HepG2 (cell line): ENCODE results near the gene MARCO. TPM values are rescaled to one million over a fixed set of nuclear protein-coding genes. Genes with fewer than 3 reads are reported as not detected.

Source experiments
- ATAC-seq: fragments of 200-7000 bp; cut with Tn5 transposase; 3 replicates; pipeline ENCODE4 v1.9.1; 2020; ENCODE audit warnings: mild to moderate bottlenecking, moderate library complexity
- BruUV-seq: library from RNA; stranded (reverse); fragments of 400-500 nt; replicated peaks from 2 replicates; lab custom pipeline; 2021; lab: Mats Ljungman, UMichigan
- CTCF ChIA-PET: fragments of 300-600 bp; formaldehyde crosslinking; extraction: SDS; loops from one replicate; lab custom pipeline; 2021; ENCODE audit warnings: low total read pairs, inconsistent platforms, low intra/inter-chr PET ratio; lab: Yijun Ruan, JAX
- POLR2A ChIA-PET: fragments of 350-600 bp; sonication (Branson Sonifier 250); formaldehyde crosslinking; loops from one replicate; lab custom pipeline; 2020; ENCODE audit warnings: antibody characterized with exemption, inconsistent platforms; lab: Yijun Ruan, JAX
- DNase-seq: peaks from one replicate; pipeline ENCODE4 v3.0.0-alpha.2; 2015; ENCODE audit warnings: low spot score
- FAIRE-seq: peaks from 3 replicates; lab custom pipeline; 2011; peaks lifted over from hg19 to GRCh38; lab: Jason Lieb, UNC
- H2AFZ ChIP-seq: one replicate; pipeline ENCODE4 v1.6.1; 2011; ENCODE audit warnings: low read length, inconsistent platforms
- H3K27ac ChIP-seq: fragments of 300-600 bp; 3 replicates; pipeline ENCODE4 v1.8.0; 2011; ENCODE audit warnings: mixed run types, mild to moderate bottlenecking, mixed read lengths, low read length, inconsistent platforms; ENCODE audit not compliant: insufficient read depth; ENCODE audit errors: extremely low read length
- H3K27me3 ChIP-seq, 2 experiments: fragments of 200-600 bp in 1 of 2; 2 replicates in 1 of 2; 3 replicates in 1 of 2; pipeline versions ENCODE4 v1.6.0 to v1.8.0; 2011; ENCODE audit warnings: low read length in 2 of 2, mild to moderate bottlenecking in 2 of 2, moderate library complexity in 2 of 2, inconsistent platforms in 1 of 2; ENCODE audit not compliant: insufficient read depth in 2 of 2, control insufficient read depth in 1 of 2
- H3K36me3 ChIP-seq, 2 experiments: fragments of 200-600 bp in 1 of 2; replicated peaks in 1 of 2; 2 replicates in 1 of 2; 3 replicates in 1 of 2; pipeline versions ENCODE4 v1.5.1 to v1.8.0; 2011; ENCODE audit warnings: low read length in 2 of 2, inconsistent platforms in 1 of 2; ENCODE audit not compliant: insufficient read depth in 2 of 2, control insufficient read depth in 1 of 2
- H3K4me1 ChIP-seq: 2 replicates; pipeline ENCODE4 v1.5.1; 2012; ENCODE audit warnings: low read length, inconsistent platforms; ENCODE audit not compliant: insufficient read depth
- H3K4me2 ChIP-seq: 2 replicates; pipeline ENCODE4 v1.6.0; 2011; ENCODE audit warnings: low read depth, low read length, inconsistent platforms
- H3K4me3 ChIP-seq, 3 experiments: fragments of 200-600 bp in 1 of 3; sonication (generic), shearing (Covaris generic) in 1 of 3; replicated peaks in 1 of 3; 2 replicates each; pipeline ENCODE4 v1.5.1; 2011 to 2016; ENCODE audit warnings: low read length in 3 of 3, inconsistent platforms in 2 of 3, low read depth in 2 of 3, mild to moderate bottlenecking in 2 of 3, control low read depth in 1 of 3, mixed read lengths in 1 of 3; ENCODE audit not compliant: insufficient read depth in 1 of 3
- H3K79me2 ChIP-seq: one replicate; pipeline ENCODE4 v1.6.1; 2011; ENCODE audit warnings: low read length, inconsistent platforms; ENCODE audit not compliant: insufficient read depth
- H3K9ac ChIP-seq: 2 replicates; pipeline ENCODE4 v1.6.0; 2011; ENCODE audit warnings: mild to moderate bottlenecking, low read depth, low read length, inconsistent platforms; ENCODE audit not compliant: insufficient read depth
- H3K9me3 ChIP-seq: 2 replicates; pipeline ENCODE4 v1.5.1; 2012; ENCODE audit warnings: mild to moderate bottlenecking, low read length
- H4K20me1 ChIP-seq: 2 replicates; pipeline ENCODE4 v1.6.0; 2011; ENCODE audit warnings: inconsistent platforms, mild to moderate bottlenecking, low read length, moderate library complexity; ENCODE audit not compliant: insufficient read depth
- ATRX ChIP-seq: sonication (generic); formaldehyde crosslinking; IDR thresholded peaks from 2 replicates; pipeline ENCODE4 v1.4.0; 2020; ENCODE audit warnings: missing genetic modification reagents, borderline replicate concordance
- CBX5 ChIP-seq: sonication (generic); formaldehyde crosslinking; IDR thresholded peaks from 2 replicates; pipeline ENCODE4 v1.4.0; 2020; ENCODE audit warnings: missing genetic modification reagents, borderline replicate concordance
- ETS1 ChIP-seq: sonication (generic); formaldehyde crosslinking; IDR thresholded peaks from 2 replicates; pipeline ENCODE4 v1.4.0; 2020; ENCODE audit warnings: missing genetic modification reagents
- HNRNPK ChIP-seq: fragments of 200-400 bp; formaldehyde crosslinking; IDR thresholded peaks from 2 replicates; pipeline ENCODE4 v1.6.1; 2018; ENCODE audit warnings: low read length, low read depth, moderate library complexity, mild to moderate bottlenecking; ENCODE audit not compliant: poor library complexity, severe bottlenecking
- IRF2 ChIP-seq: IDR thresholded peaks from 2 replicates; pipeline ENCODE4 v1.6.1; 2018; ENCODE audit warnings: missing genetic modification reagents, missing compliant biosample characterization
- ISL2 ChIP-seq: sonication (generic); formaldehyde crosslinking; IDR thresholded peaks from 2 replicates; pipeline ENCODE4 v1.5.0; 2020; ENCODE audit warnings: missing genetic modification reagents
- KLF16 ChIP-seq, 2 experiments: sonication (generic) in 1 of 2; formaldehyde crosslinking in 1 of 2; IDR thresholded peaks; 2 replicates each; pipeline versions ENCODE4 v1.6.1 to v1.8.0; 2016 to 2023; ENCODE audit warnings: missing genetic modification reagents in 2 of 2, missing compliant biosample characterization in 1 of 2
- RBAK ChIP-seq: sonication (generic); formaldehyde crosslinking; IDR thresholded peaks from 2 replicates; pipeline ENCODE4 v1.5.1; 2020; ENCODE audit warnings: mild to moderate bottlenecking, missing genetic modification reagents
- RORA ChIP-seq: sonication (generic); formaldehyde crosslinking; IDR thresholded peaks from 2 replicates; pipeline ENCODE4 v1.5.0; 2020; ENCODE audit warnings: mild to moderate bottlenecking, missing genetic modification reagents, moderate library complexity
- SNAPC2 ChIP-seq: sonication (generic); formaldehyde crosslinking; IDR thresholded peaks from 2 replicates; pipeline ENCODE4 v1.8.1; 2022; ENCODE audit warnings: mild to moderate bottlenecking, missing genetic modification reagents
- THYN1 ChIP-seq: sonication (generic); formaldehyde crosslinking; IDR thresholded peaks from 2 replicates; pipeline ENCODE4 v1.8.1; 2023; ENCODE audit warnings: low read depth, mild to moderate bottlenecking, moderate library complexity, missing genetic modification reagents, borderline replicate concordance
- YEATS2 ChIP-seq: sonication (generic); formaldehyde crosslinking; IDR thresholded peaks from 2 replicates; pipeline ENCODE4 v1.4.0; 2020; ENCODE audit warnings: missing genetic modification reagents, borderline replicate concordance
- ZMYM3 ChIP-seq: sonication (generic); formaldehyde crosslinking; IDR thresholded peaks from 2 replicates; pipeline ENCODE4 v1.5.1; 2020; ENCODE audit warnings: mild to moderate bottlenecking, missing genetic modification reagents
- ZNF251 ChIP-seq: sonication (generic); formaldehyde crosslinking; IDR thresholded peaks from 2 replicates; pipeline ENCODE4 v1.9.0; 2021; ENCODE audit warnings: mild to moderate bottlenecking, missing genetic modification reagents
- ZNF350 ChIP-seq: sonication (generic); formaldehyde crosslinking; IDR thresholded peaks from 2 replicates; pipeline ENCODE4 v1.4.0; 2020; ENCODE audit warnings: mild to moderate bottlenecking, low read depth, missing genetic modification reagents, borderline replicate concordance
- ZNF496 ChIP-seq: sonication (generic); formaldehyde crosslinking; IDR thresholded peaks from 2 replicates; pipeline ENCODE4 v1.8.1; 2023; ENCODE audit warnings: mild to moderate bottlenecking, moderate library complexity, missing genetic modification reagents; ENCODE audit not compliant: insufficient replicate concordance
- ZNF639 ChIP-seq: conservative IDR thresholded peaks from 2 replicates; pipeline ENCODE4 v1.6.1; 2018; ENCODE audit warnings: missing genetic modification reagents
- ZNF770 ChIP-seq: sonication (generic); formaldehyde crosslinking; IDR thresholded peaks from 2 replicates; pipeline ENCODE4 v1.5.0; 2020; ENCODE audit warnings: mild to moderate bottlenecking, missing genetic modification reagents
- ZSCAN20 ChIP-seq: sonication (generic); formaldehyde crosslinking; IDR thresholded peaks from 2 replicates; pipeline ENCODE4 v1.4.0; 2020; ENCODE audit warnings: missing genetic modification reagents, mild to moderate bottlenecking, borderline replicate concordance
- WGBS: methylation state at CpG from one replicate; pipeline ENCODE4 v1.1.6; 2017; ENCODE audit warnings: low lambda C conversion rate; 5-methylcytosine and 5-hydroxymethylcytosine counted together
- in situ Hi-C: cut with HindIII; loops from 2 replicates; pipeline ENCODE4 v1.10.0; 2017; ENCODE audit warnings: low pct_unique_long_range_greater_than_20kb; ENCODE audit not compliant: extremely low pct_ligation_motif_present
- intact Hi-C: fragments of 100-400 bp; cut with micrococcal nuclease; formaldehyde crosslinking; loops from one replicate; pipeline ENCODE4 v1.10.0; 2022; ENCODE audit not compliant: unreplicated experiment
- polyA plus RNA-seq, 8 experiments: library from polyadenylated mRNA; depleted of rRNA in 3 of 8; stranded (reverse) in 7 of 8; unstranded in 1 of 8; fragments of >200 nt; fragmentation: Illumina TruSeq in 4 of 8; extraction: Trizol in 4 of 8; gene quantifications; 2 replicates each; pipeline versions ENCODE4 v1.2.1 to v1.2.3, GENCODE V29; 2011 to 2016; ENCODE audit warnings: low read depth in 4 of 8, missing spikeins in 1 of 8, mixed read lengths in 1 of 8; ENCODE audit not compliant: insufficient read depth in 1 of 8
- total RNA-seq, 5 experiments: library from RNA; depleted of rRNA; stranded (reverse); fragments of >200 nt; fragmentation: Illumina TruSeq; extraction: Trizol; gene quantifications; 2 replicates each; pipeline ENCODE4 v1.2.3, GENCODE V29; 2016; ENCODE audit warnings: low read depth in 1 of 5

Gene MARCO
- total and polyA plus RNA-seq, 2 of the 13 experiments (the other 11 are each of a cell fraction or from before 2014, with no cell fraction given) = not detected

- H2AFZ ChIP-seq = no peak overlapping the region
- no peaks in the 10 kb centered on the region for H4K20me1 ChIP-seq
- in situ Hi-C loops = no loop called here
- CTCF ChIA-PET = no interaction called here
- H3K36me3 ChIP-seq = no peaks in the 10 kb centered on the region
- no TSS peak for BruUV-seq
- peaks cover 0 to 15% of the 10 kb centered on the region in 2 experiments; a peak in 4 of 5 replicates for H3K27me3 ChIP-seq
- H3K79me2 ChIP-seq = no peaks in the 10 kb centered on the region
- ATAC-seq = no peak
- POLR2A ChIA-PET = no interaction called here
- TF ChIP-seq ZNF770 (CRISPR knock-in tag) = no peak
- TF ChIP-seq RBAK = no peak
- TF ChIP-seq ZSCAN20 (CRISPR knock-in tag) = no peak
- no peak for TF ChIP-seq CBX5
- TF ChIP-seq ISL2 (CRISPR knock-in tag) = no peak
- no peak for TF ChIP-seq IRF2 (CRISPR knock-in tag)
- TF ChIP-seq YEATS2 = no peak
- TF ChIP-seq ETS1 (CRISPR knock-in tag) = no peak
- no peak for TF ChIP-seq SNAPC2 (CRISPR knock-in tag)
- TF ChIP-seq KLF16 (CRISPR knock-in tag; IDR thresholded peaks at IDR 0.05) = no peak
- TF ChIP-seq ZMYM3 (CRISPR knock-in tag) = no peak
- no peak for TF ChIP-seq THYN1 (CRISPR knock-in tag)
- no peak for TF ChIP-seq RORA (CRISPR knock-in tag)
- TF ChIP-seq ZNF496 (CRISPR knock-in tag) = no peak
- no peak for TF ChIP-seq ATRX (CRISPR knock-in tag)
- TF ChIP-seq ZNF639 (CRISPR knock-in tag) = no peak
- no peak for TF ChIP-seq ZNF251 (CRISPR knock-in tag)
- no peak for TF ChIP-seq HNRNPK
- no peak for TF ChIP-seq ZNF350 (CRISPR knock-in tag)
- WGBS = 15% methylated on average over 5 of the region's 5 CpGs
- no peak overlapping the region for H3K4me2 ChIP-seq
- intact Hi-C loops = no loop called here
- H3K27ac ChIP-seq = no peak overlapping the region
- no peak overlapping the region for H3K9ac ChIP-seq
- FAIRE-seq = no peak
- no peak for DNase-seq
- no peak overlapping the region for H3K4me3 ChIP-seq
- no peaks in the 10 kb centered on the region for H3K4me1 ChIP-seq
- H3K9me3 ChIP-seq = peaks cover 6% of the 10 kb centered on the region; the same call in 1 of the 2 replicates
Observed at GRCh38 chr2:119005051-119005450, 63.1 kb downstream of the MARCO start.
